Gastroesophageal sphincter (tissue), 3 donors: ENCODE data around the gene VWA7.

ENCODE experiments used
- EP300 ChIP-seq: sonication (generic); formaldehyde crosslinking; IDR thresholded peaks from one replicate; pipeline ENCODE4 v1.6.1; 2017; ENCODE audit warnings: antibody characterized with exemption, mild to moderate bottlenecking
- POLR2A ChIP-seq, 2 donors: fragments of 450-650 bp; IDR thresholded peaks; one replicate each; pipeline ENCODE4 v1.6.1; 2017; ENCODE audit warnings: antibody characterized with exemption in 2 of 2, mild to moderate bottlenecking in 2 of 2, moderate library complexity in 1 of 2
- POLR2AphosphoS5 ChIP-seq: sonication (generic); formaldehyde crosslinking; IDR thresholded peaks from one replicate; pipeline ENCODE4 v1.6.1; 2017; ENCODE audit warnings: antibody characterized with exemption
- TF ChIP-seq, protein P1 (sequence below), 4 experiments: fragments of 200-600 bp in 2 of 4; fragments of 450-650 bp in 2 of 4; sonication (generic) in 1 of 4; IDR thresholded peaks; one replicate each; pipeline ENCODE4 v1.5.1; 2017 to 2019; ENCODE audit warnings: antibody characterized with exemption in 4 of 4, mild to moderate bottlenecking in 2 of 4, moderate library complexity in 2 of 4

DNA sequence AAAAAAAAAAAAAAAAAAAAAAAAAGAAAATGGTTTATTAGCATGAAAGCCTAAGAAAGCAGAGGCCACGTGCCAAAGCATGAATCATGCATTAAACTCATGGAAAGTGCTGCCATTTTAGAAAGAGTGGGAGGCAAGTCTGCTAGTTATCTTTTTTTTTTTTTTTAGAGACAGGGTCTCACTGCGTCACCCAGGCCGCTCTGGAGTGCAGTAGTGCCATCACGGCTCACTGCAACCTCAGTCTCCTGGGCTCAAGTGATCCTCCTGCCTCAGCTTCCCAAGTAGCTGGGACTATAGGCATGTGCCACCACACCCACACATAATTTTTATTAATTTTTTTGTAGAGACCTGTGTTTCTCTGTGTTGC lies 5.2 kb downstream of the VWA7 start:
- TF ChIP-seq, protein P1, sequence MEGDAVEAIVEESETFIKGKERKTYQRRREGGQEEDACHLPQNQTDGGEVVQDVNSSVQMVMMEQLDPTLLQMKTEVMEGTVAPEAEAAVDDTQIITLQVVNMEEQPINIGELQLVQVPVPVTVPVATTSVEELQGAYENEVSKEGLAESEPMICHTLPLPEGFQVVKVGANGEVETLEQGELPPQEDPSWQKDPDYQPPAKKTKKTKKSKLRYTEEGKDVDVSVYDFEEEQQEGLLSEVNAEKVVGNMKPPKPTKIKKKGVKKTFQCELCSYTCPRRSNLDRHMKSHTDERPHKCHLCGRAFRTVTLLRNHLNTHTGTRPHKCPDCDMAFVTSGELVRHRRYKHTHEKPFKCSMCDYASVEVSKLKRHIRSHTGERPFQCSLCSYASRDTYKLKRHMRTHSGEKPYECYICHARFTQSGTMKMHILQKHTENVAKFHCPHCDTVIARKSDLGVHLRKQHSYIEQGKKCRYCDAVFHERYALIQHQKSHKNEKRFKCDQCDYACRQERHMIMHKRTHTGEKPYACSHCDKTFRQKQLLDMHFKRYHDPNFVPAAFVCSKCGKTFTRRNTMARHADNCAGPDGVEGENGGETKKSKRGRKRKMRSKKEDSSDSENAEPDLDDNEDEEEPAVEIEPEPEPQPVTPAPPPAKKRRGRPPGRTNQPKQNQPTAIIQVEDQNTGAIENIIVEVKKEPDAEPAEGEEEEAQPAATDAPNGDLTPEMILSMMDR (IDR thresholded peaks at IDR 0.05), result no peak
- TF ChIP-seq POLR2A (IDR thresholded peaks at IDR 0.05) (no peak), POLR2AphosphoS5 (no peak), EP300 (no peak)
